Measurements from ENCODE around the gene LTB4R.
"Not testable (repeated sequence)": the region's sequence is repeated elsewhere in the genome, so short reads cannot be mapped to it uniquely, and the experiment has no call there.

LTB4R gene

GRCh38 chr14:24348186-24348585, 36.9 kb downstream of the LTB4R start:
- DNase-seq: no peak

DNA sequence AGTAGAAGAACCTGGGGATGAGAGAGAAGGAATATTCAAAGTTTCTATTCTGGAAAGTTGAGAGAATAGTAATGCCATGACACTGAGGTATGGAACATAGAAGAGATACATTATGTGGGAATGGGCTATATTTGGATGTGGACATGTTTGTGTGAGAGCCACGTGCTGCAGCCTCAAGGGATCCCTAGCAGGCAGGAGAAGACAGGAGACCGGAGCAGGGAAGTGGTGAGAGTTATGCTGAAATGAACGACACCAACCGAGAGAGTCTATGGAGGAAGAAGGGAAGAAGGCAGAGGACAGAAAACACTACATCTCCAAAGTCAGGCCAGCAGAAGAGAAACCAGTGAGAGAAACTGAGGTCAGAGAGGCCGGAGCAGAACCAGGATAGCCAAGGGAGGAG, 38.4 kb downstream of the LTB4R start:
- DNase-seq: no peak

- no peak for DNase-seq
These were observed 40.2 kb downstream of the LTB4R start for GRCh38 chr14:24351517-24351916.

GRCh38 chr14:24353559-24354481, 42.5 kb downstream of the LTB4R start:
- no peak for DNase-seq

- not testable (repeated sequence) for DNase-seq
These were observed 43.2 kb downstream of the LTB4R start for GRCh38 chr14:24354482-24354825.

DNA sequence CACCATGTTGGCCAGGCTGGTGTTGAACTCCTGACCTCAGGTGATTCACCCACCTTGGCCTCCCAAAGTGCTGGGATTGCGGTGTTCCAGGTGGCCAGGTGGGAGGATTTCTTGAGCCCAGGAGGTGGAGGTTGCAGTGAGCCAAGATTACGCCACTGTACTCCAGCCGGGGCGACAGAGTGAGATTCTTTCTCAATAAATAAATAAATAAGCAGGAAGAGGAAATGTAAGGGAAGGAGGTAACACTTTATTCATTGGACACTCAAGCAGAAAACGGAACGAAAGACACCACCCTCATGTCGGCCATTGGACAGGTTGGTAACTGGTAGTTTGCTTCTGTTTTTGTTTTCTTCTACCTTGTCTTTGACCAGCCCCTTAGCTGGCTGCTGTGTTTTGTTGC, 43.7 kb downstream of the LTB4R start:
- DNase-seq: no peak

GRCh38 chr14:24356208-24356607, 44.9 kb downstream of the LTB4R start:
- DNase-seq: no peak

DNA sequence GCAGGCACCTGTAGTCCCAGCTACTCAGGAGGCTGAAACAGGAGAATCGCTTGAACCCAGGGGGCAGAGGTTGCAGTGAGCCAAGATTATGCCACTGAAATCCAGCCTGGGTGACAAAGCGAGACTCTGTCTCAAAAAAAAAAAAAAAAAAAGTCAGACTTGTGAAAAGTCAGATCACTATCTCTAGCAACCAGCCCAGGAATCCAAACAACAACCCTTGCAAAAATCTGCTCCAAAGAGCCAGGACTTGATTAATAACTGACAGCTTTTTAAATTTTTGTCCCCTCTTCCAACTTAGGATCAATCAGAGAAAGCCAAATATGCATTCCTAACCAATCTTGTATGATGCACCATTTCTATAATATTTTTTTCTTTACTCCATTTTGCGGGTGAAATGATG, 49.0 kb downstream of the LTB4R start:
- no peak for DNase-seq

GRCh38 chr14:24361326-24361725, 50.0 kb downstream of the LTB4R start:
- no peak for DNase-seq

- no peak for DNase-seq
These were observed 51.1 kb downstream of the LTB4R start for GRCh38 chr14:24362241-24362960.

- DNase-seq: no peak
These were observed 52.1 kb downstream of the LTB4R start for GRCh38 chr14:24363401-24363800.

DNA sequence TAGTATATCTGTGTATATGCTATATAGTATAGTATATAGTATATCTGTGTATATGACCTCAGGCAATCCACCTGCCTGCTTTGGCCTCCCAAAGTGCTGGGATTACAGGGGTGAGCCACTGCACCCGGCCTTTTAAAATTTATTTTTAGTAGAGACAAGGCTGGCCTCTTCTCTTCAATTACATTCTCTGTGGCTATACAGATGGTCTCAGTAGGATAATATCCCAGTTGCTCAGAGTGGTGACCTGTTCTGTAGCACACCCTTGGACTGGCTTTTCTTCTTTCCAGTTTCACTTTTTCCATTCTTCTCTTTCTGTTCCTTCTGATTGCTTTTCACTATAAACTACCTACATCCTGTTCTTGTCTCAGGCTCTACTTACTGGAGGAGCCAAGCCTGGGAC, 53.5 kb downstream of the LTB4R start:
- DNase-seq: peak in 1 of 14 donors; percentile 25

GRCh38 chr14:24365600-24366412, 54.5 kb downstream of the LTB4R start:
- DNase-seq: peak in 10 of 14 donors; percentile 23 to 83 (median 30)

GRCh38 chr14:24366413-24366720, 55.1 kb downstream of the LTB4R start:
- no peak for DNase-seq

DNA sequence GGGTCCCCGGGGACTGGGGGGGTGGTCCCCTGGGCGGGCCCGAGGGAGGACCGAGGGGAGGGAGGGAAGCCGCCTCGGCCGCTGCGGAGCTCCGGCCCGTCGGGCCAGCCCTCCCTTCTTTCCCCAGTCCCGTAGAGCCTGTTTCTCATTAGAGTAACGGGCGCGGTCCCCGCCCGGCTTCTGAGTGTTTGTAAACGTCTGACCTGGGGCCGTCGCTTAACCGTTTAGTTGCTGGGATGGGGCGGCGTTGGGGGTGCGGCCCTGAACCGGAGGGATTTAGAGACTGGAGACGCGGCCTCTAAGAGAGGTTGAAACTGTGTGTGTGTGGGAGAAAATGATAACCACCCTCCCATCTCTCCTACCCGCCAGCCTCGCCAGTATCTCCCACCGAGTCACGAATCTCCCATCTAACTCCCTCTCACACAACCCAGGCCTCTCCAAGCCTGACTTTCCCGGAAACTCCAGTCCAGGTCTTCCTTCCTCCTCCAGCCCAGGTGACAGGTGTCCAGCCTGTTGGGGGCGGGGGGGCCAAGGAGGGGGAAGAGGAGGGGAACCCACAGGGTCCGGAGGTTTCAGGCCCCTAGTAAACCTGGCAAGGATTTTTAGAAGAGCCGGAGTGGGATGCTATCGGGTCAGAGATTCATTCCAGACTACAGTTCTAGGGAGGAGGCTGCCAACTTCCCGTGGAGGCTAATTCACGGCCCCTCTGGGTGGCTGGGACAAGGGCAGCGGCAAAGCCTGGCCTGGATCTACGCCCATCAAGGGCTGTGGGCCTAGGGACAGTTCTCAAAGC, 55.6 kb downstream of the LTB4R start:
- DNase-seq: peak in 11 of 14 donors; percentile 41 to 97 (median 57)

All from C1 segment of cervical spinal cord (tissue), 14 donors.